Lower lobe of right lung (tissue), 2 donors: ENCODE measurements around the gene TMEM106B. TPM values are rescaled to one million over a fixed set of nuclear protein-coding genes. Genes with fewer than 3 reads are reported as not detected.

ENCODE experiments used
- ATAC-seq, 2 donors: fragments of 200-7000 bp; cut with Tn5 transposase; one replicate each; pipeline ENCODE4 v1.9.1; 2020 to 2022; ENCODE audit warnings: mild to moderate bottlenecking in 2 of 2, moderate library complexity in 2 of 2
- DNase-seq: peaks from one replicate; pipeline ENCODE4 v3.0.0-alpha.2; 2020
- H3K27ac ChIP-seq: fragments of 200-600 bp; one replicate; pipeline ENCODE4 v1.8.0; 2022
- H3K27me3 ChIP-seq: fragments of 200-600 bp; one replicate; pipeline ENCODE4 v1.8.0; 2022; ENCODE audit warnings: low read depth
- H3K36me3 ChIP-seq: fragments of 200-600 bp; one replicate; pipeline ENCODE4 v1.8.0; 2022; ENCODE audit warnings: mild to moderate bottlenecking
- H3K4me1 ChIP-seq: fragments of 200-600 bp; one replicate; pipeline ENCODE4 v1.8.0; 2022
- H3K4me3 ChIP-seq: fragments of 200-600 bp; one replicate; pipeline ENCODE4 v1.8.0; 2022; ENCODE audit warnings: mild to moderate bottlenecking
- H3K9me3 ChIP-seq: fragments of 200-600 bp; one replicate; pipeline ENCODE4 v1.8.0; 2022
- CTCF ChIP-seq: fragments of 200-600 bp; IDR thresholded peaks from one replicate; pipeline ENCODE4 v1.8.0; 2022; ENCODE audit warnings: antibody characterized with exemption, mild to moderate bottlenecking
- intact Hi-C: fragments of 100-400 bp; cut with DNase I; formaldehyde crosslinking; loops from one replicate; pipeline ENCODE4 v1.11.0; 2022
- total RNA-seq: library from RNA; stranded (reverse); fragmentation: NEBNext Ultra II Directional; extraction: Animal tissue kit (Norgen Biotek cat#: 25700); gene quantifications from one replicate; pipeline ENCODE4 v1.2.1, GENCODE V29; 2021
- donor health status: DM: no; HTN: yes; CAD: no; lungs with severe emphysema.

Gene TMEM106B
- total RNA-seq, 1 donor from 2014 or later = 38.7 TPM

- no peak for TF ChIP-seq CTCF
- DNase-seq = peak; percentile 65
- Histone ChIP-seq H3K27me3 (no peaks in the 10 kb centered on the region), H3K36me3 (peaks cover 5% of the 10 kb centered on the region), H3K9me3 (no peaks in the 10 kb centered on the region), H3K4me3 (peak overlapping the region; percentile 83), H3K27ac (peak overlapping the region; percentile 96), H3K4me1 (peaks cover 13% of the 10 kb centered on the region)
- intact Hi-C loops = no loop called here
- peak; percentile 75 to 81 for ATAC-seq
Observed at GRCh38 chr7:12210179-12211053, 678 bp upstream of the TMEM106B start.

- peak overlapping the region; percentile 96 for H3K27ac ChIP-seq
- TF ChIP-seq CTCF = no peak
- H3K27me3 ChIP-seq = no peaks in the 10 kb centered on the region
- no peak for ATAC-seq
- DNase-seq = no peak
- peak overlapping the region; percentile 83 for H3K4me3 ChIP-seq
- peaks cover 13% of the 10 kb centered on the region for H3K4me1 ChIP-seq
- no peaks in the 10 kb centered on the region for H3K9me3 ChIP-seq
- H3K36me3 ChIP-seq = peaks cover 5% of the 10 kb centered on the region
- intact Hi-C loops = no loop called here
Observed at GRCh38 chr7:12211711-12212485, 804 bp downstream of the TMEM106B start.

GRCh38 chr7:12217311-12217710 lies 6.2 kb downstream of the TMEM106B start:
- intact Hi-C loops = no loop called here
- Histone ChIP-seq H3K9me3 (no peaks in the 10 kb centered on the region), H3K4me3 (no peak overlapping the region), H3K4me1 (peaks cover 7% of the 10 kb centered on the region), H3K36me3 (peaks cover 37% of the 10 kb centered on the region), H3K27ac (no peak overlapping the region), H3K27me3 (no peaks in the 10 kb centered on the region)
- ATAC-seq (peak; percentile 59 to 78), DNase-seq (no peak)
- TF ChIP-seq CTCF = no peak

GRCh38 chr7:12220389-12221046 lies 9.4 kb downstream of the TMEM106B start:
- TF ChIP-seq CTCF = no peak
- DNase-seq = no peak
- H3K36me3 ChIP-seq = peaks cover 45% of the 10 kb centered on the region

GRCh38 chr7:12221414-12221813 lies 10.3 kb downstream of the TMEM106B start:
- intact Hi-C loops = no loop called here
- H3K36me3 ChIP-seq = peaks cover 45% of the 10 kb centered on the region
- TF ChIP-seq CTCF = no peak
- no peaks in the 10 kb centered on the region for H3K4me1 ChIP-seq
- no peaks in the 10 kb centered on the region for H3K27me3 ChIP-seq
- DNase-seq = no peak
- no peak overlapping the region for H3K27ac ChIP-seq
- H3K9me3 ChIP-seq = peaks cover 4% of the 10 kb centered on the region
- H3K4me3 ChIP-seq = no peak overlapping the region
- ATAC-seq = no peak

More at GRCh38 chr7:12220389-12221046, 9.4 kb downstream of the TMEM106B start:
- no peaks in the 10 kb centered on the region for H3K27me3 ChIP-seq
- intact Hi-C loops = no loop called here
- H3K4me3 ChIP-seq = no peak overlapping the region
- peaks cover 4% of the 10 kb centered on the region for H3K9me3 ChIP-seq
- H3K27ac ChIP-seq = no peak overlapping the region
- no peak for ATAC-seq
- H3K4me1 ChIP-seq = no peaks in the 10 kb centered on the region
